Left cardiac atrium (tissue), 4 donors: ENCODE data around the gene FBXO17. TPM values are rescaled to one million over a fixed set of nuclear protein-coding genes. Genes with fewer than 3 reads are reported as not detected.
"Not testable (repeated sequence)": the region's sequence is repeated elsewhere in the genome, so short reads cannot be mapped to it uniquely, and the experiment has no call there.

Experiments used
- ATAC-seq, 2 donors: fragments of 200-7000 bp; cut with Tn5 transposase; one replicate each; pipeline ENCODE4 v1.9.1; 2020; ENCODE audit warnings: mild to moderate bottlenecking in 2 of 2, moderate library complexity in 2 of 2
- DNase-seq: peaks from one replicate; pipeline ENCODE4 v3.0.0-alpha.2; 2020
- intact Hi-C, 2 donors: fragments of 100-400 bp; cut with DNase I; formaldehyde crosslinking; loops; one replicate each; pipeline versions ENCODE4 v1.14.1 to v1.15.1; 2022 to 2023
- long read RNA-seq: library from polyadenylated mRNA; unstranded; transcript quantifications from one replicate; pipeline ENCODE4 v2.0.0, GENCODE V29; 2021
- total RNA-seq, 2 donors: library from RNA; stranded (reverse); fragmentation: NEBNext Ultra II Directional; extraction: Animal tissue kit (Norgen Biotek cat#: 25700); gene quantifications; one replicate each; pipeline ENCODE4 v1.2.1, GENCODE V29; 2021
- donor health status: DM: no; HTN: yes; CAD: no.
- donor health status: DM: no; HTN: yes; CAD: no; lungs with severe emphysema.
- donor health status: DM: yes; HTN: yes; CAD: no.
- donor health status: Dilated cardiomyopathy.

The FBXO17 gene
- 1 to 10 TPM; 7.2 to 7.8 TPM for total RNA-seq
- long read RNA-seq, partial matches to known transcripts = 1 of 6 reads
- long read RNA-seq, other reads (novel, unspliced or antisense) = 1 of 6 reads

- peak; percentile 89 to 95 for ATAC-seq
- peak; percentile 52 for DNase-seq
- intact Hi-C loops = no loop called here
Observed at GRCh38 chr19:38975214-38975860, at the start of gene FBXO17. Gene FBXO17, minus strand, starts transcription at chr19:38975742. Its CDS starts 25,423 bp downstream, at chr19:38950319.

GRCh38 chr19:39024875-39025641, 49.5 kb upstream of the FBXO17 start:
- ATAC-seq = no peak

GRCh38 chr19:39021063-39021462, 45.5 kb upstream of the FBXO17 start:
- DNase-seq (no peak), ATAC-seq (no peak)
- intact Hi-C loops = no loop called here

More at GRCh38 chr19:39024875-39025641, 49.5 kb upstream of the FBXO17 start:
- no peak for DNase-seq
- intact Hi-C loops = no loop called here

GRCh38 chr19:39017646-39018045, 42.1 kb upstream of the FBXO17 start:
- DNase-seq = no peak
- intact Hi-C loops = no loop called here
- ATAC-seq = no peak

GRCh38 chr19:39017026-39017425, 41.5 kb upstream of the FBXO17 start:
- ATAC-seq = no peak
- intact Hi-C loops = no loop called here

GRCh38 chr19:39014037-39014436, 38.5 kb upstream of the FBXO17 start:
- no peak for ATAC-seq
- intact Hi-C loops = no loop called here
- DNase-seq = no peak

More at GRCh38 chr19:39017026-39017425, 41.5 kb upstream of the FBXO17 start:
- DNase-seq = no peak

- intact Hi-C loops = no loop called here
- no peak for ATAC-seq
- no peak for DNase-seq
Observed at GRCh38 chr19:39009001-39009400, 33.5 kb upstream of the FBXO17 start.

GRCh38 chr19:39008137-39008536, 32.6 kb upstream of the FBXO17 start:
- intact Hi-C loops = no loop called here
- no peak for ATAC-seq
- DNase-seq = no peak

- ATAC-seq = no peak
- intact Hi-C loops = no loop called here
- no peak for DNase-seq
Observed at GRCh38 chr19:39007096-39007495, 31.6 kb upstream of the FBXO17 start.

GRCh38 chr19:39004403-39004802, 28.9 kb upstream of the FBXO17 start:
- intact Hi-C loops = no loop called here
- DNase-seq (no peak), ATAC-seq (no peak)

GRCh38 chr19:39003796-39004195, 28.3 kb upstream of the FBXO17 start:
- ATAC-seq (no peak), DNase-seq (no peak)
- intact Hi-C loops = no loop called here

GRCh38 chr19:39003188-39003587, 27.6 kb upstream of the FBXO17 start:
- intact Hi-C loops = no loop called here
- no peak for ATAC-seq
- DNase-seq = no peak

GRCh38 chr19:39001041-39001440, 25.5 kb upstream of the FBXO17 start:
- ATAC-seq (no peak), DNase-seq (no peak)
- intact Hi-C loops = no loop called here

- ATAC-seq, intact Hi-C loops: not testable (repeated sequence)
Observed at GRCh38 chr19:38997576-38997975, 22.0 kb upstream of the FBXO17 start.

GRCh38 chr19:38993271-38993670, 17.7 kb upstream of the FBXO17 start:
- intact Hi-C loops = no loop called here
- DNase-seq = no peak
- no peak for ATAC-seq

More at GRCh38 chr19:38997576-38997975, 22.0 kb upstream of the FBXO17 start:
- not testable (repeated sequence) for DNase-seq

- DNase-seq (no peak), ATAC-seq (peak in 1 of 2 donors; percentile 85)
- intact Hi-C loops = no loop called here
Observed at GRCh38 chr19:38990949-38991697, 15.6 kb upstream of the FBXO17 start.

- intact Hi-C loops = not testable (repeated sequence)
Observed at GRCh38 chr19:38989614-38990013, 14.1 kb upstream of the FBXO17 start.

GRCh38 chr19:38989066-38989605, 13.6 kb upstream of the FBXO17 start:
- DNase-seq (no peak), ATAC-seq (no peak)
- intact Hi-C loops = no loop called here

More at GRCh38 chr19:38989614-38990013, 14.1 kb upstream of the FBXO17 start:
- DNase-seq, ATAC-seq: not testable (repeated sequence)

GRCh38 chr19:38988627-38989026, 13.1 kb upstream of the FBXO17 start:
- DNase-seq, intact Hi-C loops, ATAC-seq: not testable (repeated sequence)
